ENCODE results near the gene HDAC4. TPM values are rescaled to one million over a fixed set of nuclear protein-coding genes. Genes with fewer than 3 reads are reported as not detected.

HDAC4 gene
- total RNA-seq, 4 donors from 2014 or later: 21.6 to 72.7 (median 35.2) TPM

GRCh38 chr2:239396881-239397681 lies 3.7 kb downstream of the HDAC4 start:
- H3K36me3 ChIP-seq: no peaks in the 10 kb centered on the region
- peaks cover 7 to 70% (median 32%) of the 10 kb centered on the region in 3 donors for H3K4me1 ChIP-seq
- WGBS, 2 donors: 71 to 75% methylated on average over 17 to 18 of the region's 19 CpGs
- TF ChIP-seq CTCF (IDR thresholded peaks at IDR 0.05): no peak
- TF ChIP-seq POLR2A (IDR thresholded peaks at IDR 0.05): no peak
- H3K27ac ChIP-seq: peak overlapping the region in 2 of 4 donors; percentile 1 to 18
- H3K4me3 ChIP-seq: no peak overlapping the region
- DNase-seq: no peak
- H3K9me3 ChIP-seq: no peaks in the 10 kb centered on the region
- H3K27me3 ChIP-seq: no peaks in the 10 kb centered on the region
- intact Hi-C loops (cut with DNase I): no loop called here

- Histone ChIP-seq H3K4me1 (peaks cover 7 to 67% (median 32%) of the 10 kb centered on the region in 3 donors), H3K4me3 (no peak overlapping the region), H3K27ac (no peak overlapping the region), H3K27me3 (no peaks in the 10 kb centered on the region), H3K9me3 (no peaks in the 10 kb centered on the region), H3K36me3 (peaks cover 0 to 9% (median 0%) of the 10 kb centered on the region in 3 donors)
- no peak for DNase-seq
- TF ChIP-seq CTCF (IDR thresholded peaks at IDR 0.05) (no peak), POLR2A (IDR thresholded peaks at IDR 0.05) (no peak)
- intact Hi-C loops (cut with DNase I): no loop called here
- 76 to 79% methylated on average over 6 of the region's 6 CpGs for WGBS, 2 donors
Observed at GRCh38 chr2:239395524-239395923, 5.3 kb downstream of the HDAC4 start.

- peaks cover 0 to 9% (median 0%) of the 10 kb centered on the region in 3 donors for H3K36me3 ChIP-seq
- H3K4me3 ChIP-seq: no peak overlapping the region
- peaks cover 7 to 67% (median 32%) of the 10 kb centered on the region in 3 donors for H3K4me1 ChIP-seq
- no peak for DNase-seq
- 88 to 95% methylated on average over 1 of the region's 1 CpG for WGBS, 2 donors
- no peaks in the 10 kb centered on the region for H3K9me3 ChIP-seq
- no peak for TF ChIP-seq POLR2A (IDR thresholded peaks at IDR 0.05)
- no peak for TF ChIP-seq CTCF (IDR thresholded peaks at IDR 0.05)
- no peak overlapping the region for H3K27ac ChIP-seq
- no peaks in the 10 kb centered on the region for H3K27me3 ChIP-seq
- intact Hi-C loops (cut with DNase I): no loop called here
Observed at GRCh38 chr2:239394978-239395377, 5.8 kb downstream of the HDAC4 start.

- no peaks in the 10 kb centered on the region for H3K27me3 ChIP-seq
- H3K27ac ChIP-seq: peak overlapping the region in 1 of 4 donors; percentile 3
- intact Hi-C loops (cut with DNase I): no loop called here
- 74 to 85% methylated on average over 9 to 11 of the region's 11 CpGs for WGBS, 2 donors
- DNase-seq: no peak
- no peak overlapping the region for H3K4me3 ChIP-seq
- H3K4me1 ChIP-seq: peaks cover 4 to 62% (median 29%) of the 10 kb centered on the region in 3 donors
- H3K36me3 ChIP-seq: peaks cover 0 to 14% (median 0%) of the 10 kb centered on the region in 3 donors
- no peaks in the 10 kb centered on the region for H3K9me3 ChIP-seq
- TF ChIP-seq POLR2A (IDR thresholded peaks at IDR 0.05) (no peak), CTCF (IDR thresholded peaks at IDR 0.05) (no peak)
Observed at GRCh38 chr2:239394346-239394945, 6.4 kb downstream of the HDAC4 start.

GRCh38 chr2:239393941-239394340 lies 6.9 kb downstream of the HDAC4 start:
- Histone ChIP-seq H3K9me3 (no peaks in the 10 kb centered on the region), H3K27me3 (no peaks in the 10 kb centered on the region), H3K4me3 (no peak overlapping the region), H3K36me3 (peaks cover 0 to 20% (median 0%) of the 10 kb centered on the region in 3 donors), H3K27ac (no peak overlapping the region), H3K4me1 (peaks cover 0 to 56% (median 24%) of the 10 kb centered on the region in 3 donors)
- DNase-seq: no peak
- intact Hi-C loops (cut with DNase I): no loop called here
- TF ChIP-seq CTCF (IDR thresholded peaks at IDR 0.05): no peak
- no peak for TF ChIP-seq POLR2A (IDR thresholded peaks at IDR 0.05)
- 66 to 73% methylated on average over 3 of the region's 3 CpGs for WGBS, 2 donors
